OCI-LY3 (cell line): ENCODE results near the gene OBSCN.

Source experiments
- EZH2phosphoT487 ChIP-seq: fragments of 200-600 bp; shearing (Covaris generic); IDR thresholded peaks from 2 replicates; pipeline ENCODE4 v1.6.1; 2018; ENCODE audit warnings: antibody characterized with exemption, mixed run types, low read depth
- TF ChIP-seq, protein P1 (sequence below): fragments of 200-600, 300-600 bp; sonication (generic); IDR thresholded peaks from 2 replicates; pipeline ENCODE4 v1.5.1; 2014; ENCODE audit warnings: antibody characterized with exemption, low read length, low read depth

DNA sequence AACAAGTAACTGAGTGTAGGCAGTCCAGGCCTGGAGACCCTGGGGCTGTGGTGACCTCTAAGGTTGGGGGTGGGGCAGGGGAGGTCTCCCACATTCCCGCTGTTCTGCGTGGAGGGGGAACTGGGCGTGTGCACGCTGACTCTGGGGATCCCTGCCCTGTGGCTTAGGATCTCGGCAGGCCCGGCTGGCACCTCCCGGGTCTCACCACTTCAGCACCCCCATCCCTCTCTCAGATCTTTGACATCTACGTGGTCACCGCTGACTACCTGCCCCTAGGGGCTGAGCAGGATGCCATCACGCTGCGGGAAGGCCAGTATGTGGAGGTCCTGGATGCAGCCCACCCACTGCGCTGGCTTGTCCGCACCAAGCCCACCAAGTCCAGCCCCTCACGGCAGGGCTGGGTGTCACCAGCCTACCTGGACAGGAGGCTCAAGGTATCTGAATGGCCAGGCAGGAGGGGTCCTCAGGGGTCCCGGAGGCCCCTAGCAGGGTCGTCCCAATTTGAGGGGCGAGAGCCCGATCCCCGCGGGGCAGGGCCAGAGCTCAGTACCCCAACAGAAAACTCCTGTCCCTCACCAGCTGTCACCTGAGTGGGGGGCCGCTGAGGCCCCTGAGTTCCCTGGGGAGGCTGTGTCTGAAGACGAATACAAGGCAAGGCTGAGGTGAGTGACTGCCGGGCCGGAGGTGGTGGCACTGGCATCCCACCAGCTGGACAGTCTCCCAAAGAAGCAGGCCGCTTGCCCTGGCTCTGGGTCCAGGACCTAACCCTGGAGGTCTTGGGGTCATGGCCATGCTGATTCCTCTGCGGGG is 130.1 kb downstream of the OBSCN start:
- TF ChIP-seq, protein P1, sequence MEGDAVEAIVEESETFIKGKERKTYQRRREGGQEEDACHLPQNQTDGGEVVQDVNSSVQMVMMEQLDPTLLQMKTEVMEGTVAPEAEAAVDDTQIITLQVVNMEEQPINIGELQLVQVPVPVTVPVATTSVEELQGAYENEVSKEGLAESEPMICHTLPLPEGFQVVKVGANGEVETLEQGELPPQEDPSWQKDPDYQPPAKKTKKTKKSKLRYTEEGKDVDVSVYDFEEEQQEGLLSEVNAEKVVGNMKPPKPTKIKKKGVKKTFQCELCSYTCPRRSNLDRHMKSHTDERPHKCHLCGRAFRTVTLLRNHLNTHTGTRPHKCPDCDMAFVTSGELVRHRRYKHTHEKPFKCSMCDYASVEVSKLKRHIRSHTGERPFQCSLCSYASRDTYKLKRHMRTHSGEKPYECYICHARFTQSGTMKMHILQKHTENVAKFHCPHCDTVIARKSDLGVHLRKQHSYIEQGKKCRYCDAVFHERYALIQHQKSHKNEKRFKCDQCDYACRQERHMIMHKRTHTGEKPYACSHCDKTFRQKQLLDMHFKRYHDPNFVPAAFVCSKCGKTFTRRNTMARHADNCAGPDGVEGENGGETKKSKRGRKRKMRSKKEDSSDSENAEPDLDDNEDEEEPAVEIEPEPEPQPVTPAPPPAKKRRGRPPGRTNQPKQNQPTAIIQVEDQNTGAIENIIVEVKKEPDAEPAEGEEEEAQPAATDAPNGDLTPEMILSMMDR, result no peak
- TF ChIP-seq EZH2phosphoT487, result no peak
